ENCODE measurements around the gene SV2B.

SV2B gene

GRCh38 chr15:91165850-91166249 is 65.8 kb downstream of the SV2B start:
- Mint-ChIP-seq H3K27ac (no peak overlapping the region), H3K9me3 (peaks cover 17% of the 10 kb centered on the region), H3K4me1 (no peaks in the 10 kb centered on the region), H3K27me3 (peaks cover 10% of the 10 kb centered on the region), H3K36me3 (no peaks in the 10 kb centered on the region), H3K4me3 (no peak overlapping the region)
- no peak for DNase-seq
- CTCF ChIA-PET: no interaction called here

GRCh38 chr15:91168457-91168856 is 68.4 kb downstream of the SV2B start:
- CTCF ChIA-PET: no interaction called here
- Mint-ChIP-seq H3K27ac (no peak overlapping the region), H3K27me3 (peaks cover 15% of the 10 kb centered on the region), H3K4me1 (no peaks in the 10 kb centered on the region), H3K36me3 (no peaks in the 10 kb centered on the region), H3K4me3 (no peak overlapping the region), H3K9me3 (peaks cover 14% of the 10 kb centered on the region)
- DNase-seq: no peak

DNA sequence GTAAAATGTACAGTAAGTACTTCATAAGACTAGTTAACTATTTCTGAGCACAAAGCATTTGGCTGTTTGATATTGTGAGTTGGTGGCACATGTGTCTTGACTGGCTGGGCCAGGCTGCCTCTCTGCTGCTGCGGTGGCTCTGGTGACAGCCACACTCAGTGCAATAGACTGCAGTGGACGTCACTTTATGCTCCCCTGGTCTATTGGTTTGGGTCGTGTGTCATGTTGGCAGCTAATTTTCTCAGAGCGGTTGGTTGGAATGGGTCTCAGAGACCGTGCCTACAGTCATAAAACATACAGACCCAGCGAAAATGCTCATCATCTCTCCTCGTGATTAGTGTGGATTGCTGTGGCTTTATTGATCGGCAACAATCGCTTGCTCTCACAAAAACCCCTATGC is 71.3 kb downstream of the SV2B start:
- no peak overlapping the region for H3K27ac Mint-ChIP-seq
- H3K36me3 Mint-ChIP-seq: no peaks in the 10 kb centered on the region
- H3K4me1 Mint-ChIP-seq: no peaks in the 10 kb centered on the region
- H3K27me3 Mint-ChIP-seq: peaks cover 19% of the 10 kb centered on the region
- no peak overlapping the region for H3K4me3 Mint-ChIP-seq
- peaks cover 2% of the 10 kb centered on the region for H3K9me3 Mint-ChIP-seq
- CTCF ChIA-PET: no interaction called here
- DNase-seq: no peak

- Mint-ChIP-seq H3K9me3 (no peaks in the 10 kb centered on the region), H3K4me1 (no peaks in the 10 kb centered on the region), H3K4me3 (no peak overlapping the region), H3K36me3 (no peaks in the 10 kb centered on the region), H3K27ac (no peak overlapping the region), H3K27me3 (peaks cover 15% of the 10 kb centered on the region)
- CTCF ChIA-PET: no interaction called here
- DNase-seq: no peak
Observed at GRCh38 chr15:91182101-91182500, 82.0 kb downstream of the SV2B start.

DNA sequence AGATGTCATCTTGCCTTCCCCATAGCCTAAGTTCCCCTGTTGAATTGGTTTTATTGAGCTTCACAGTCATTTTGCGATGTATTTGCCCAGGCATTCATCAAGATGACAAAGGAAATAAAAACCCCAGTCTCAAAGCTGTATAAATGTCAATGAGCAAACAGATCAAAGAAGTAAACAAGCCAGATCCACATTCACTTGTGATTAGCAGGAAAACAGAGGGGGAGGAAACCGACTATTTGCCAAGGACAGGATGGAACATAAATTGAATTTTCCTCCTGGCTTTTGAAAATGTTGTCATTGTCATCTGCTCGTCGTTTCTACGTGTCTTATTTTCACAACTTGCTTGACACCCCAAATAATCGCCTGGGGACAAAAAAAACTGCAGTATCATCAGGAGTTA is 83.5 kb downstream of the SV2B start:
- H3K9me3 Mint-ChIP-seq: no peaks in the 10 kb centered on the region
- CTCF ChIA-PET: no interaction called here

GRCh38 chr15:91184441-91184840 is 84.4 kb downstream of the SV2B start:
- Mint-ChIP-seq H3K4me3 (no peak overlapping the region), H3K27ac (no peak overlapping the region), H3K9me3 (no peaks in the 10 kb centered on the region), H3K27me3 (peaks cover 15% of the 10 kb centered on the region), H3K36me3 (no peaks in the 10 kb centered on the region), H3K4me1 (no peaks in the 10 kb centered on the region)
- CTCF ChIA-PET: no interaction called here
- DNase-seq: no peak

More for the DNA sequence above, 83.5 kb downstream of the SV2B start:
- H3K27me3 Mint-ChIP-seq: peaks cover 15% of the 10 kb centered on the region
- no peaks in the 10 kb centered on the region for H3K36me3 Mint-ChIP-seq
- no peak overlapping the region for H3K4me3 Mint-ChIP-seq
- no peak overlapping the region for H3K27ac Mint-ChIP-seq
- H3K4me1 Mint-ChIP-seq: no peaks in the 10 kb centered on the region
- no peak for DNase-seq

DNA sequence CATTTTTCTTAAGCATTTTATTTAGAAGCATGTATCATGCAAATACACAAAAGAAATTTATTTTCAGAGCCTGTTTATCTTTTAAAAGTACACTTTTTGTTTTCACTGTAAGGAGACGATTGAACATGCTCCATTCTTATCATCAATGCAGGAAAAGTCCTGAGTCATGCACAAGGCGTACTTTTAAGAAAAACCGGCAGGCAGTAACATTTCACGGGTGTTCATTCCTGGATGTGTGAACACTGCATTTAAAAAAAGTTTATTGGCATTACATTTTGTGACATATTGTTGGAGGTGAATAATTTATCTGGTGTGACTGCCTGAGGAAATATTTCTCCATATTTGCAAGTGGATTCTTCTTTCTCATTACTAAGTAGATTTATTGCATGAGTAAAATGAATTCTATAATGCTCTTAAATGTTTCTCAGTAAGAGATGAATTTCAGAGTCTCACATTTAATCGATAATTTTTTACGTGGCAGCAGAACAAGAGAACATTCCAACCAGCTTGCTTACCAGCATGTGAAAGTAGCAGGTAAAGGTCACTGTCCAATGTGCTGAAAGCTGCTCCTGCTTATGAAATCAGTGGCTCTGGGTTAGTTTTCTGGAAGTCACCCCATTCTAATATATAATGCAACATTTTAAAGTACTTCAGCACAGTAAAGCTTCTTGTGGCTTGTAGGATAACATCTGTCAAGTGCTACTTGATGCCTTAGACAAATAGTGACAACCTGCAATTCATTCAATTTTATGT is 87.0 kb downstream of the SV2B start:
- no peaks in the 10 kb centered on the region for H3K36me3 Mint-ChIP-seq
- H3K4me1 Mint-ChIP-seq: no peaks in the 10 kb centered on the region
- no peak overlapping the region for H3K4me3 Mint-ChIP-seq
- no peaks in the 10 kb centered on the region for H3K9me3 Mint-ChIP-seq
- peak; percentile 49 for DNase-seq
- no peak overlapping the region for H3K27ac Mint-ChIP-seq
- CTCF ChIA-PET: no interaction called here
- peaks cover 14% of the 10 kb centered on the region for H3K27me3 Mint-ChIP-seq

DNA sequence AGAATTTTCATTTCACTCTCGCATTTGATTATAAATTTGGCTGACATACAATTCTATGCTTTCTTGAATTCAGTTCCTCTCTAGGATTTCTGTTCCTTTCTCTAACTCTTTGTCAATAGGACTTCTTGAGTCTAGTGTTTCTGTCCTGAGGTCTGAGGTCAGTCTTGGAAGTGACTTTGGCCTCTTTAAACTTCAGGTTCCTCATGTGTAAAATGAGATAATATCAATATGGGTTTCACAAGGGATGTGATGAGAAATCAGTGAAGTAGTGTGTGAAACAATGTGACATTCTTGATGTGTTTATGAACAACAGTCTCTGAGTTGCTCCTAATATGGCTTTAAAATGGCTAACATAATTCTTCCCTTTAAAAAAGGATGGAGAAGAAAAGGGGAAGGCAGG is 92.2 kb downstream of the SV2B start:
- H3K4me3 Mint-ChIP-seq: no peak overlapping the region
- no peak for DNase-seq
- no peaks in the 10 kb centered on the region for H3K9me3 Mint-ChIP-seq
- no peaks in the 10 kb centered on the region for H3K36me3 Mint-ChIP-seq
- CTCF ChIA-PET: no interaction called here
- peaks cover 13% of the 10 kb centered on the region for H3K27me3 Mint-ChIP-seq
- no peaks in the 10 kb centered on the region for H3K4me1 Mint-ChIP-seq
- no peak overlapping the region for H3K27ac Mint-ChIP-seq

GRCh38 chr15:91192690-91193377 is 92.8 kb downstream of the SV2B start:
- CTCF ChIA-PET: no interaction called here
- no peak for DNase-seq
- H3K9me3 Mint-ChIP-seq: no peaks in the 10 kb centered on the region
- H3K27ac Mint-ChIP-seq: no peak overlapping the region
- H3K4me1 Mint-ChIP-seq: no peaks in the 10 kb centered on the region
- H3K27me3 Mint-ChIP-seq: peaks cover 13% of the 10 kb centered on the region
- no peaks in the 10 kb centered on the region for H3K36me3 Mint-ChIP-seq
- H3K4me3 Mint-ChIP-seq: no peak overlapping the region

GRCh38 chr15:91193378-91193720 is 93.3 kb downstream of the SV2B start:
- Mint-ChIP-seq H3K36me3 (no peaks in the 10 kb centered on the region), H3K4me3 (no peak overlapping the region), H3K9me3 (no peaks in the 10 kb centered on the region), H3K27ac (no peak overlapping the region), H3K4me1 (no peaks in the 10 kb centered on the region), H3K27me3 (peaks cover 13% of the 10 kb centered on the region)
- CTCF ChIA-PET: no interaction called here
- DNase-seq: no peak

DNA sequence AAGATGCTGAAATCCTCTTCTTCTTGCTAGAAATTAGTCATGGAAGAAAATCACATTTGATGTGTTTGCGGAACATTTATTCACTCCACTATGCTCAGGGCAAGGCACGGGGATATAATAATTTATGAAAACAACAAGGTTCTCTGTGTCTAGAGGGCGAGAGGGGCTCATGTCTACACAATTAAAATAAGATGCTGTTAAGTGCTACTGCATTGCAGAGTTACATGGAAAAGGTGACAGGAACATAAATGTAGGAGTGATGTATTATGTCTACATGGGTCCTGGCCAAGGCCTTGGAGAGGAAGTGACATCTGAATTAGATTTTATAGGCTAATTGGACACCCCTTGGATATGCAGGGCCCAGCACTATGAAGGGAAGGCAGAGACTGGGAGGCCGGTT is 96.1 kb downstream of the SV2B start:
- H3K27me3 Mint-ChIP-seq: peaks cover 20% of the 10 kb centered on the region
- no peaks in the 10 kb centered on the region for H3K9me3 Mint-ChIP-seq
- no peaks in the 10 kb centered on the region for H3K4me1 Mint-ChIP-seq
- CTCF ChIA-PET: no interaction called here
- DNase-seq: no peak
- H3K36me3 Mint-ChIP-seq: no peaks in the 10 kb centered on the region
- H3K27ac Mint-ChIP-seq: no peak overlapping the region
- H3K4me3 Mint-ChIP-seq: no peak overlapping the region

DNA sequence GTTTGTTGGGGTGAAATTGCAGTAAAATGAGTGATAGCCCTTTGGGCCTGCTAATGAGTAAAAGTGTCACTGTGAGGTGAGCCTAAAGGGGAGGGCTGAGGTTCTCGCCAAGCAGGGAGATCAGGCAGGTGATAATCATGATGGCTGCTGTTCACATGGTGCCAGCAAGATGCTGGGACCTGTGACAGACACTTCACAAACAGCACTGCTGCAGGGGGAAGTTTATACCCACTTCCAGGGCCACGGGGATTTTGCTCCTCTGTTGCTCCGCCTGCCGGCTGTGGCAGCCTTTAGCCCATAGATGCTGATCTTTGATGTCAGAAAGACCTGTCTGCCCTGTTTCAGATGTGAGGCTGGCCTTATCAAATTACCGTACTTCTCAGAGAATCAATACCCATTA is 96.7 kb downstream of the SV2B start:
- Mint-ChIP-seq H3K36me3 (no peaks in the 10 kb centered on the region), H3K9me3 (no peaks in the 10 kb centered on the region), H3K4me3 (no peak overlapping the region), H3K27me3 (peaks cover 25% of the 10 kb centered on the region), H3K4me1 (no peaks in the 10 kb centered on the region), H3K27ac (no peak overlapping the region)
- CTCF ChIA-PET: no interaction called here
- no peak for DNase-seq

GRCh38 chr15:91199511-91199910 is 99.5 kb downstream of the SV2B start:
- Mint-ChIP-seq H3K27me3 (peaks cover 24% of the 10 kb centered on the region), H3K4me3 (no peak overlapping the region), H3K36me3 (no peaks in the 10 kb centered on the region), H3K27ac (no peak overlapping the region), H3K9me3 (no peaks in the 10 kb centered on the region), H3K4me1 (no peaks in the 10 kb centered on the region)
- no peak for DNase-seq
- CTCF ChIA-PET: no interaction called here

GRCh38 chr15:91200101-91200754 is 100.2 kb downstream of the SV2B start:
- Mint-ChIP-seq H3K4me1 (no peaks in the 10 kb centered on the region), H3K27ac (no peak overlapping the region), H3K9me3 (no peaks in the 10 kb centered on the region), H3K36me3 (no peaks in the 10 kb centered on the region), H3K27me3 (peaks cover 25% of the 10 kb centered on the region), H3K4me3 (no peak overlapping the region)
- no peak for DNase-seq
- CTCF ChIA-PET: interaction anchor here (1.0 kb wide), 1 partner anchor 24 kb away, joined by 3 read pairs; no protein-coding TSS in a partner anchor

- H3K4me1 Mint-ChIP-seq: no peaks in the 10 kb centered on the region
- peaks cover 33% of the 10 kb centered on the region for H3K27me3 Mint-ChIP-seq
- H3K27ac Mint-ChIP-seq: no peak overlapping the region
- no peak overlapping the region for H3K4me3 Mint-ChIP-seq
- no peaks in the 10 kb centered on the region for H3K36me3 Mint-ChIP-seq
- CTCF ChIA-PET: no interaction called here
- no peak for DNase-seq
- H3K9me3 Mint-ChIP-seq: no peaks in the 10 kb centered on the region
Observed at GRCh38 chr15:91202510-91203102, 102.5 kb downstream of the SV2B start.

Data from activated naive CD4-positive, alpha-beta T cell treated with anti-CD3 and anti-CD28 coated beads, Interleukin-2, amount 10 ng/mL, durations not matched to agents 7 days and 5 days (primary cell).